K562 (cell line): ENCODE data around the gene KIF9.

Experiments used
- ARID2 ChIP-seq: fragments of 450-650 bp; IDR thresholded peaks from 2 replicates; pipeline ENCODE4 v1.6.1; 2017; ENCODE audit warnings: antibody characterized with exemption, mild to moderate bottlenecking
- CREB1 ChIP-seq, 2 experiments: sonication (generic) in 1 of 2; formaldehyde crosslinking in 1 of 2; IDR thresholded peaks; 2 replicates each; pipeline versions ENCODE4 v1.6.1 to v1.8.0; 2012 to 2022; ENCODE audit warnings: inconsistent platforms in 1 of 2, mild to moderate bottlenecking in 1 of 2, missing genetic modification reagents in 1 of 2, moderate library complexity in 1 of 2
- NFYB ChIP-seq: IDR thresholded peaks from 2 replicates; pipeline ENCODE4 v1.6.1; 2011; ENCODE audit warnings: mild to moderate bottlenecking, moderate library complexity; ENCODE audit not compliant: insufficient read length; ENCODE audit errors: extremely low read depth
- POLR2AphosphoS5 ChIP-seq: IDR thresholded peaks from 2 replicates; pipeline ENCODE4 v1.6.1; 2011; ENCODE audit warnings: mild to moderate bottlenecking, low read depth, low read length, moderate library complexity; ENCODE audit not compliant: control insufficient read depth, insufficient read depth
- RBBP5 ChIP-seq: fragments of 200-600 bp; sonication (generic); IDR thresholded peaks from 2 replicates; pipeline ENCODE4 v1.6.1; 2012; ENCODE audit warnings: borderline replicate concordance, mild to moderate bottlenecking, low read length, control low read depth, inconsistent platforms; ENCODE audit not compliant: insufficient read depth, poor library complexity, severe bottlenecking
- RNF2 ChIP-seq: sonication (generic); IDR thresholded peaks from 2 replicates; pipeline ENCODE4 v1.6.1; 2016
- SIN3A ChIP-seq, 2 experiments: fragments of 150-350 bp in 1 of 2; IDR thresholded peaks; 2 replicates each; pipeline ENCODE4 v1.6.1; 2011 to 2016; ENCODE audit warnings: borderline replicate concordance in 2 of 2, low read depth in 2 of 2, low read length in 2 of 2, mild to moderate bottlenecking in 2 of 2, moderate library complexity in 2 of 2; ENCODE audit not compliant: control insufficient read depth in 1 of 2

GRCh38 chr3:47283591-47284364 is 1.2 kb upstream of the KIF9 start:
- no peak for TF ChIP-seq CREB1 (IDR thresholded peaks at IDR 0.05)
- no peak for TF ChIP-seq CREB1 (CRISPR knock-in tag; IDR thresholded peaks at IDR 0.05)
- TF ChIP-seq POLR2AphosphoS5, result no peak
- no peak for TF ChIP-seq ARID2
- no peak for TF ChIP-seq RBBP5
- TF ChIP-seq RNF2, result no peak
- 0 out of 4 replicates have a peak, but pooled peaks of 1 of the 2 experiments have one; percentile 24 for TF ChIP-seq SIN3A (IDR thresholded peaks at IDR 0.05; ENCODE audit: borderline replicate concordance in 2 of 2, control insufficient read depth in 1 of 2, low read depth in 2 of 2, low read length in 2 of 2)
- no peak for TF ChIP-seq NFYB
